Measurements from ENCODE around the gene FGF12.

FGF12 gene

DNA sequence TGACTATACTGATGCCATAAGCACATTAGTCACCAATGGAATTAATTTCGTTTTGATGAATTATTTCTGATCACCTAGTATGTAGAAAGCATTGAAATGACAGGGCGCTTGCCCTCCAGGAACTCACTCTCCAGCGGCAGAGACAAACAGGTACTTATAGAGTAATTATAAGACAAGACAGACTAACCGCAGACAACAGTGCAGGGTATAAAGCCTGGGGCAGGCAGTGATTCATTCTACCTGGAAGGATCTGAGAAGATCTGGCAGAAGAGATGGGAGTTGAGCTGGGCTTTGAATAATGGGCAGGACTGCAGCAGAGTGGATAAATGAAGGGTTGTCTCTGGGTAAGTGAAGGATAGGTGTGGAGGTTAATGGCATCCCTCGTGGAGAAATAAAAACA lies 331.8 kb downstream of the FGF12 start:
- TF ChIP-seq EZH2phosphoT487 (IDR thresholded peaks at IDR 0.05; ENCODE audit: borderline replicate concordance, low read length), result no peak
- TF ChIP-seq, protein P1, sequence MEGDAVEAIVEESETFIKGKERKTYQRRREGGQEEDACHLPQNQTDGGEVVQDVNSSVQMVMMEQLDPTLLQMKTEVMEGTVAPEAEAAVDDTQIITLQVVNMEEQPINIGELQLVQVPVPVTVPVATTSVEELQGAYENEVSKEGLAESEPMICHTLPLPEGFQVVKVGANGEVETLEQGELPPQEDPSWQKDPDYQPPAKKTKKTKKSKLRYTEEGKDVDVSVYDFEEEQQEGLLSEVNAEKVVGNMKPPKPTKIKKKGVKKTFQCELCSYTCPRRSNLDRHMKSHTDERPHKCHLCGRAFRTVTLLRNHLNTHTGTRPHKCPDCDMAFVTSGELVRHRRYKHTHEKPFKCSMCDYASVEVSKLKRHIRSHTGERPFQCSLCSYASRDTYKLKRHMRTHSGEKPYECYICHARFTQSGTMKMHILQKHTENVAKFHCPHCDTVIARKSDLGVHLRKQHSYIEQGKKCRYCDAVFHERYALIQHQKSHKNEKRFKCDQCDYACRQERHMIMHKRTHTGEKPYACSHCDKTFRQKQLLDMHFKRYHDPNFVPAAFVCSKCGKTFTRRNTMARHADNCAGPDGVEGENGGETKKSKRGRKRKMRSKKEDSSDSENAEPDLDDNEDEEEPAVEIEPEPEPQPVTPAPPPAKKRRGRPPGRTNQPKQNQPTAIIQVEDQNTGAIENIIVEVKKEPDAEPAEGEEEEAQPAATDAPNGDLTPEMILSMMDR (IDR thresholded peaks at IDR 0.05; ENCODE audit: low read depth, low read length, poor library complexity, severe bottlenecking), result no peak
- H3K27ac ChIP-seq (ENCODE audit: low read depth, low read length), result no peak overlapping the region
- H3K4me3 ChIP-seq (ENCODE audit: low read length), result no peak overlapping the region
- no peaks in the 10 kb centered on the region for H3K9me2 ChIP-seq (replicated peaks; ENCODE audit: control insufficient read depth, low read length)
- no peaks in the 10 kb centered on the region for H3F3A ChIP-seq (ENCODE audit: control insufficient read depth, insufficient read depth)
- no peak overlapping the region for H3K4me2 ChIP-seq (ENCODE audit: low read length)
- no peaks in the 10 kb centered on the region for H3K4me1 ChIP-seq (ENCODE audit: control insufficient read depth, low read length)
- H3K79me2 ChIP-seq (ENCODE audit: control insufficient read depth, low read length), result no peaks in the 10 kb centered on the region
- no peaks in the 10 kb centered on the region for H3K36me3 ChIP-seq (ENCODE audit: control insufficient read depth, low read length)
- no peaks in the 10 kb centered on the region for H3K9me3 ChIP-seq (ENCODE audit: control insufficient read depth, insufficient read depth, low read length)
- H4K20me1 ChIP-seq (ENCODE audit: control insufficient read depth, insufficient read depth, low read depth, low read length), result no peaks in the 10 kb centered on the region
- H3K27me3 ChIP-seq (ENCODE audit: control insufficient read depth, low read length), result no peaks in the 10 kb centered on the region

DNA sequence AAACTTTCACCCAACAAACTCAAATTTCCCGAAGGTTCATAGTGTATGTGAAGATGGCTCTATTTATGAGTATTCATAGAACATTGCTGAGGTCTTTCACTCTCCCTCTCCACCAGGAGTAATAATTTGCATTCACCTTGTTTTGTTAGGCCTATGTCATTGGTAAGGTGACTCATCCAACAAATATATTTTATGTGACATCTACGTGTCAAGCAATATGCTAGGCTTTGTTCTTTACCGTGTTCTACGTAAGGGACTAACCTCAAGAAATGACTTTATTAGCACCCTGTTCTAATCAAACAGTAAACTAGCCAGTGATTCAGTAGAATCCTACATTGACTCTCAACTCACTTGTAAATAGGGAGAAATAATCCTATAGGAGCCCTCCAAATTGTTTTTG lies 334.4 kb downstream of the FGF12 start:
- Histone ChIP-seq H3K27me3 (ENCODE audit: control insufficient read depth, low read length) (no peaks in the 10 kb centered on the region), H3K9me2 (replicated peaks; ENCODE audit: control insufficient read depth, low read length) (no peaks in the 10 kb centered on the region), H3K4me1 (ENCODE audit: control insufficient read depth, low read length) (no peaks in the 10 kb centered on the region), H3F3A (ENCODE audit: control insufficient read depth, insufficient read depth) (no peaks in the 10 kb centered on the region), H3K4me3 (ENCODE audit: low read length) (no peak overlapping the region), H3K4me2 (ENCODE audit: low read length) (no peak overlapping the region), H4K20me1 (ENCODE audit: control insufficient read depth, insufficient read depth, low read depth, low read length) (no peaks in the 10 kb centered on the region), H3K9me3 (ENCODE audit: control insufficient read depth, insufficient read depth, low read length) (no peaks in the 10 kb centered on the region), H3K27ac (ENCODE audit: low read depth, low read length) (no peak overlapping the region), H3K36me3 (ENCODE audit: control insufficient read depth, low read length) (no peaks in the 10 kb centered on the region), H3K79me2 (ENCODE audit: control insufficient read depth, low read length) (no peaks in the 10 kb centered on the region)
- TF ChIP-seq EZH2phosphoT487 (IDR thresholded peaks at IDR 0.05; ENCODE audit: borderline replicate concordance, low read length), result no peak
- TF ChIP-seq, protein P1 (IDR thresholded peaks at IDR 0.05; ENCODE audit: low read depth, low read length, poor library complexity, severe bottlenecking), result no peak

DNA sequence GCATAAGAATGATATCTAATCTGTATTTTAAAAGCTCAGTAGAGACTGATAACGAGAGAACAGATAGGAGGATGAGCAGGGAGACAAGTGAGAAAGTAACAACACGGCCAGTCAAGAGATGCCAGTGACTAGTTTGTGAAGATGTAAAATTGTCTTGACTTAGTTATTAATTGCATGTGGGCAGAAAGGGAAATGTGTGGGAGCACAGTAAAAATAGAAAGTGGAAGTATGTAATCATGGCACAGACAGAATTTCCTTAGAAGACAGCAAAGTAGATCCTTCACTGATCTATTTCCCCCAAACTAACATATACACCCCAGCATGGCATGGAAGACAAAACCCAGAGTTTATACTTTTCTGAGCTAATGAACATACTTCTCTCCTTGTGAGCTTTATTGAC lies 344.5 kb downstream of the FGF12 start:
- Histone ChIP-seq H3K36me3 (ENCODE audit: control insufficient read depth, low read length) (no peaks in the 10 kb centered on the region), H3K4me1 (ENCODE audit: control insufficient read depth, low read length) (no peaks in the 10 kb centered on the region), H3K9me3 (ENCODE audit: control insufficient read depth, insufficient read depth, low read length) (no peaks in the 10 kb centered on the region), H3K9me2 (replicated peaks; ENCODE audit: control insufficient read depth, low read length) (no peaks in the 10 kb centered on the region), H3K27me3 (ENCODE audit: control insufficient read depth, low read length) (no peaks in the 10 kb centered on the region), H3F3A (ENCODE audit: control insufficient read depth, insufficient read depth) (no peaks in the 10 kb centered on the region), H3K27ac (ENCODE audit: low read depth, low read length) (no peak overlapping the region), H3K79me2 (ENCODE audit: control insufficient read depth, low read length) (no peaks in the 10 kb centered on the region), H3K4me3 (ENCODE audit: low read length) (no peak overlapping the region), H4K20me1 (ENCODE audit: control insufficient read depth, insufficient read depth, low read depth, low read length) (no peaks in the 10 kb centered on the region), H3K4me2 (ENCODE audit: low read length) (no peak overlapping the region)
- TF ChIP-seq, protein P1 (IDR thresholded peaks at IDR 0.05; ENCODE audit: low read depth, low read length, poor library complexity, severe bottlenecking), result no peak
- TF ChIP-seq EZH2phosphoT487 (IDR thresholded peaks at IDR 0.05; ENCODE audit: borderline replicate concordance, low read length), result no peak

DNA sequence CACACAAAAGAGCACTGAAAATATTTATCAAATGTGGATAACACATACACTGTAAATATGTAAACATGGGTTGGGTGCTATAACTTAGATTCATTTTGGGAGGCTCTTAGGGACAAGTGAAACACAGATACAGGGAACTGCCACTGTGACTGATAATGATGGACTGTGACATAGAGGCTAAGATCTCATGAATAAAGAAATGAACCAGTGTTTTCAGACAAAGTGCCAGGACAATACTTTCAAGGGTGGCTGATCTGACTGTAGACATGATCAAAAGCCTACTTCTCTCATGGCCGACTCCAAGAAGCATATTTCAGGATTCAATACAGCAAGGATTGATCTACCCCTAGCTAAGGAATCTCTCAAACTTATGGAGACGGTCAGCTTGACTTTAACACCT lies 353.8 kb downstream of the FGF12 start:
- H3K9me2 ChIP-seq (replicated peaks; ENCODE audit: control insufficient read depth, low read length), result no peaks in the 10 kb centered on the region
- H3K4me1 ChIP-seq (ENCODE audit: control insufficient read depth, low read length), result no peaks in the 10 kb centered on the region

More for the DNA sequence above, 353.8 kb downstream of the FGF12 start:
- no peaks in the 10 kb centered on the region for H3K79me2 ChIP-seq (ENCODE audit: control insufficient read depth, low read length)
- H4K20me1 ChIP-seq (ENCODE audit: control insufficient read depth, insufficient read depth, low read depth, low read length), result no peaks in the 10 kb centered on the region
- no peak overlapping the region for H3K4me2 ChIP-seq (ENCODE audit: low read length)
- H3K27ac ChIP-seq (ENCODE audit: low read depth, low read length), result no peak overlapping the region
- no peaks in the 10 kb centered on the region for H3F3A ChIP-seq (ENCODE audit: control insufficient read depth, insufficient read depth)
- no peak overlapping the region for H3K4me3 ChIP-seq (ENCODE audit: low read length)
- no peak for TF ChIP-seq EZH2phosphoT487 (IDR thresholded peaks at IDR 0.05; ENCODE audit: borderline replicate concordance, low read length)
- TF ChIP-seq, protein P1 (IDR thresholded peaks at IDR 0.05; ENCODE audit: low read depth, low read length, poor library complexity, severe bottlenecking), result no peak
- no peaks in the 10 kb centered on the region for H3K9me3 ChIP-seq (ENCODE audit: control insufficient read depth, insufficient read depth, low read length)
- H3K36me3 ChIP-seq (ENCODE audit: control insufficient read depth, low read length), result no peaks in the 10 kb centered on the region
- H3K27me3 ChIP-seq (ENCODE audit: control insufficient read depth, low read length), result no peaks in the 10 kb centered on the region

Measured in DOHH2 (cell line).